ENCODE measurements around the gene STK32C.
"Not testable (repeated sequence)": the region's sequence is repeated elsewhere in the genome, so short reads cannot be mapped to it uniquely, and the experiment has no call there.

Gene STK32C

DNA sequence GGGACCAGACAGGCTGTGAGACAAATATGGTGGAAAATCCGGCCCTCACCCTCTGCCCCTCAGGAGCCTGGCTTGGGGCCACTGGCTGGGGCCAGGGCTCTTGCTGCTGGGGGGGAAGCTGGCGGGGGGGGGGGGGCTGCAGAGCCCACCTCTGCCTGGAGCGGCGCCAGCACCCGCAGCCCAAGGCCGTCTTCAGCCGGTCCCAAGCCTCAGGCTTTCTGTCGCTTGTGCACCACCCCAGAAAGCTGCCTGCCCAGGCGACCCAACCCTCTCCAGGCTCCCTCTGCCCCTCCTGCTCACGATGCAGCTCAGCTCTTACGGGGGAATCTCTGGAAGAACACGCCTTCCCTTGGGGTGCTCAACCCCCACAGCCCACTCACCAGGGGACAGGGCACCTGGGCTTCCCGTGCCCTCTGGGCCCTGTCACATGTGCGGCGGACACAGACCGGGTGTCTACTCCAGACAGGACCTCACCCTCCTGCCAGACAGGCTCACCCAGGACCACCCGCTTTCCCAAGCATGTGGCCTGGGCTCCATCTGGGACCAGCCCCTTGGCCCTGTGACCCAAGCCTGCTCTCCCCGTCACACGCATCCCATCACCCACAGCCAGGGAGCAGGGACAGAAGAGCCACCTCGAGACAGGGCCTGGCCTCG lies 77.1 kb downstream of the STK32C start:
- no peak for DNase-seq (ENCODE audit: low read depth)

DNA sequence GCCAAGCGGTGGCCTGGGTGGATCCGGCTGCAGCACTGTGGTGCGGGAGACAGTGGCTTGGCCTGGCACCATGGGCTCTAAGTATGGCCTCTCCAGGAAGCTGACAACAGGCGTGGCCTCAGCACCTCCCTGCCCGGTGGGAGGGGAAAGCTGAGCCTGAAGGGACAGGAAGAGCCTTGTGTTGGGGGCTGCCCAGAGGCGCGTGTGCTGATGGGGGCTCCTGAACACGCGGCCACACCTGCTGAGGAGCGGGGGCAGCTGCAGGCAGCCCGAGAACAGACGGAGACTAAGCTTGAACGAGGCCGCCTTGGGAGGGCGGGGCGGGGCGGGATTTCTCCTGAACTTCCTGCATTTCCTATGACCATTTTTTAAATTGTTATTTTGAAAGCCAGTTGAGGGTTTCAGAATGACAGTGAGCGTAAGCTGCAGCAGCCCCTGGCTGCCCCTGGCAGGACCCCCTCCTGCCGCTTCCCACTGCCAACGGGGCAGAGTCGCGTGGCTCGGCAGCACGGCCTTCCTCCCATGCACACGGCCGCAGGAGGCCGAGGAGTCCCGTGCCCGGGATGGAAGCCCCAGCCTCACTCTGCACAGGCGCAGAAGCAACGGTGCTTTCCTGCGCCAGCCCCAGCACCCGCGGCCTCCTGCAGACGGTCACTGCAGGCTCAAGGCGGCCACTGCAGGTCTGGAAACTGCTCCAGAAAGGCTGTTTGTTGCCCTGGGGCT lies 77.8 kb downstream of the STK32C start:
- DNase-seq (ENCODE audit: low read depth) = peak; percentile 31

DNA sequence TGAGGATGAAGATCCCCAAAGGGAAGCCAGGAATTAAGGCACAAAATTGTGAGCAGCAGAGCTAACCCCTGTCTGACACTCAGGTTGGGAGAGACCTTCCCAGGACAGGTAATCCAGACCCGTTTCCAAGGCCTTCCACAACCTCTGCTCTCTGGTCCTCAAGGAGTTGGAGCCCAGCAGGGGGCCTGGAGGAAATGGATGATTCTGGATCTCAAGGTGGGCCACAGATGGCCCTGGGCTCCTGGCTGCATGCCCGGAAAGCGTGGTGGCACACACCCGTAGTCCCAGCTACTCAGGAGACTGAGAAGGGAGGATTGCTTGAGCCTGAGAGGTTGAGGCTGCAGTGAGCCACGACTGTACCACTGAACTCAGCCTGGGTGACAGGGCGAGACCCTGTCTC lies 78.7 kb downstream of the STK32C start:
- no peak for DNase-seq (ENCODE audit: low read depth)

DNA sequence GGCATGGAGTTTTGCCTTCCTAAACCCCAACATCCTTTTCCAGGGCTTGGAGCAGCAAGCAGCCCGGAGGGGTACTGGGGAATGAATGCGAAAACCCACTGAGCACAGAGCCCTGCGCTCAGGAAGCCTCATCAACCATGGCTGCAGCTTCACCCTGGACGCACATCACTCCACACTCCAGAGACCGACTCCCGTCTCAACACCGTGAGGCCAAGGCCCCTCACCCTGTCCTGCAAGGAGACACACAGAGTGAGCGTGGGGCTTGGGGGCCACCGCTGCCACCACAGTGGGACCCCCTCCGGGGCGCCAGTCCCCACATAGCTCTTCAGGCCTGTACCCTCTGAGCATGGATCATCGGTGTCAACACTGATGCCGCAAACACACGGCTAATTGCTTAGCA lies 79.1 kb downstream of the STK32C start:
- no peak for DNase-seq (ENCODE audit: low read depth)

DNA sequence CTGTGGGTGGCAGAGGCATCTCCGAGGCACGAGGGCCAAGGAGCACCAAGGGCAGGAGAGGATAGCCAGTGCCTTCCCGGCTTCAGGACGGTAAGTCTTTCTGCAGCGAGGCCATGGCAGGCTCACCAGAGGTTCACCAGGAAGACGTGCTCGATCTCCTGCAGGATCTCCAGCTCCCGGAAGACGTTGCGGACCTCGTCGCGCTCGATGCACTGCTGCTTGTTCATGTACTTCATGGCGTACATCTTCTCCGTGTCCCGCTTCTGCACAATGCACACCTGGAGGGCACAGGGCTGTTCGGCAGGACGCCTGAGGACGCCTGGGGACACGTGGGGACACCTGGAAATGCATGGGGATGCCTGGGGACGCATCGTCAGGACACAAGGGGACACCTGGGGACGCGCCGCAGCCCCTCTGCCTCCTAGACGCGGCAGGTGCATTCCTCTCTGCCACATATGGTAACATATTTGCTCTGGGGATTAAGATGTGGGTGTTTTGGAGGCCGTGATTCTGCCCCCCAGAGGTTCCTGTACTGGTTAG lies 79.8 kb downstream of the STK32C start:
- DNase-seq (ENCODE audit: low read depth) = no peak

DNA sequence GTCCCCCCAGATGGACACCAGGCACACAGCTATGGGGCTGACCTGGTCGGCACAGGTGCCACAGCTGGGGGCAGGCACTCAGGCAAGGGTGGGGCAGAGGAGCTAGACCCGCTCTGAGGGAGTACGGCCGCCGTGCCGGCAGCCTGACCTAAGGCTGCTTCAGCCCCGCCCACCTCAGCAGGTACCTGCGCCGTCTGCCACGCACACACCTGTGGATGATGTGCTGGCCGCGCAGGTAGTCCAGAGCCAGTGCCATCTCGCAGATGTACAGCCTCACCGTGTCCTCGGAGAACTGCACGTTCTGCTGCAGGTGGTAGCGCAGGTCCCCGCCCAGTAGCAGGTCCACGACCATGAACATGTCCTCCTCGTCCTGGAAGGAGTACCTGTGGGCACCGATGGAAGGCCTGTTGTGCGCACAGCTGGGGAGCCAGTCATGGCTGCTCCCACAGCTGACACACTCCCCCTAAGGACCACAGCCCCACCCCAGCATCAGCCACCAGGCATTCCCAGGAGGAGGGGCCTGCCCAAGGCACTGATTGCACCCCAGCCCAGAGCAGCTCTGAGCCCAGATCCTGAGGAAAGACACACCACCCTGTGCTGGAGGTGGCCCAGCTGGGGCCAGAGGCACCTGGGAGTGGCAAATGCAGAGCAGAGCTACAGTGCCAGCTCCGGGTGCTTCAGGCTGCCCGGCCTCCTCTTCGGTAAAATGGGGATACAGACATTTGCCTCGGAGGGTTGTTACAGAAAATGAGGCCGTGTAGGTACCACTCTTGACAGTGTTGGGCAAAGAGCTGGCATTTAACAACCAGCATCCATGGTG lies 81.0 kb downstream of the STK32C start:
- DNase-seq (ENCODE audit: low read depth) = no peak

DNA sequence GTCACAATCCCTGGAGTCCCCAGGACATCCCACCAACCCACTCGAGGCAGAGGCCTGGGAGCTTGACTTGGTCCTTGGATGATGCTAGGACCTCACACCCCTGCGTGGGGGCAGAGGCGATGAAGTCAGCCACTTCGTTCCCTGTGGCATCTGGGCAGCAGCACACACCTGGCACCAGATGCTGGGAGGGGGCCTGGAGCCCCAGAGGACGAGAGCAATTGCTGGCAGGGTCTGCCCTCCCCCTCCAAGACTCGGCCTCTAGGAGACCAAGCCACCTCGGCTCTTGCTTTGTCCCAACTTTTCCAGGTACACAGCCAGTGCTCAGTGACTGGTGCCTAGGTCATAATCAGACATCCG lies 81.9 kb downstream of the STK32C start:
- DNase-seq (ENCODE audit: low read depth) = no peak

DNA sequence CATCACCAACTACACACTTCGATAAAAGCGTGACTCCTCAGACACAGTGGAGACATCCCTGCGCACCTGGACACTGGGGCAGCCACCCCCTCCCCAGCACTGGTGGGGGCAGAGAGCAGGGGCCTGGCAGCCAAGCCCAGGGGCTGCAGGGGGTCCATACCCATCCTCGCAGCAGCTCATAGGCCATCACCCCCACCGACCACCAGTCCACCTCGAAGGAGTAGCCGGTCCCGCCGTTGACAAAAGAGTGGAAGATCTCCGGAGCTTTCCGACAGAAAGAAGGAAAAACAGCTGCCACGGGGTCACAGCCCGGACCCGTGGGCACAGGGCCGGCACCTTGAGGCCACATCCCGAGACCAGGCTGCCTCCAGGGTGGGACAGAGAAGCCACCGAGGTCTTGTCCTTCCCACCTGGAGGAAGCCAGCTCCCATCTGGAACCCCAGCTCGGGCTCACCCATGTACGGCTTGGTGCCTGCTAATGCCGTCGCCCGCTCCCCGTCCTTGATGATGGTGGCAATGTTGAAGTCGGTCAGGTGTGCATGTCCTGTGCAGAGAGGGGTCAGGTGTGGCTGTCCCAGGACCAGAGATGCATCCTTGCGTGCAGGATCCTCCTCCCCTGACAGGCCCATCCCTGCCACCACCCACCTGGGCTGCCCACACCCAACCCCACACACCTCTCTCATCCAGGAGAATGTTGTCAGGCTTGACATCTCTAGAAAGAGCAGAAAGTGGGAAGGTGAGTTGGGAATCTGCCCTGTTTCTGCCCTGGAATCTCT lies 82.5 kb downstream of the STK32C start:
- DNase-seq (ENCODE audit: low read depth) = no peak

DNA sequence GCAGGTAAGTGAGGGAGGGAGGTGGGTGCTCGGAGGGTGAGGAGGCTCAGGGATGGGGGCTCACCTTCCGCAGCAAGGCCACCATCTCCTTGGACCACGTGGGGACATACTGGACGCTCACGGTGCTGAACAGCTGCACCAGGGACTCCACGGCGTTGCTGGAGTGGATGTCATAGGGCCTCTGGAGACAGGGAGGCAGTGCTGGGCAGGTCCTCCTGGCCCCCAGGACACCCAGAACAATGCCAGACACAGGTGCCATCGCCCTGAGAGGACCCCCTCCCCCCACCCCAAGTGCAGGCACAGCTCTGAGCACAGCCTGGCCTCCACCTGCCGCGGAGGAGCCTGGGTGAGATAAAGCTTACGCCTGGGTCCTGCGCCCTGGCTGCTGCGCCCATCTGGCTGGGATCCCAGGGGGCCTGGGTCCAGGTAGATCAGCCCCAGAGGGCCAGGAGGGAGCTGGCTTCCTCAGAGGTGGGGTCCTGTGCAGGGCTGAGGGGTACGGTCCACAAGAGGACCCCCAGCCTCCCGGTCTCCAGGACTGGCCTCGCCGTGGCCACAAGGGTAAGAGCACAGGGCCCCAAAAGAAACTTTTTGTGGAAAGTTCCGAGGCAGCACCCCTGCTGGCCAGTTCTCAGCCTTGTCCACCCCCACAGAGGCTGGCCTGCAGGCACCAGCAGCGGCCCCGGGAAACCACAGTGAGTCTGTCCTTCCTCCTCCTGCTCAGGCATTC lies 83.2 kb downstream of the STK32C start:
- DNase-seq (ENCODE audit: low read depth) = no peak

DNA sequence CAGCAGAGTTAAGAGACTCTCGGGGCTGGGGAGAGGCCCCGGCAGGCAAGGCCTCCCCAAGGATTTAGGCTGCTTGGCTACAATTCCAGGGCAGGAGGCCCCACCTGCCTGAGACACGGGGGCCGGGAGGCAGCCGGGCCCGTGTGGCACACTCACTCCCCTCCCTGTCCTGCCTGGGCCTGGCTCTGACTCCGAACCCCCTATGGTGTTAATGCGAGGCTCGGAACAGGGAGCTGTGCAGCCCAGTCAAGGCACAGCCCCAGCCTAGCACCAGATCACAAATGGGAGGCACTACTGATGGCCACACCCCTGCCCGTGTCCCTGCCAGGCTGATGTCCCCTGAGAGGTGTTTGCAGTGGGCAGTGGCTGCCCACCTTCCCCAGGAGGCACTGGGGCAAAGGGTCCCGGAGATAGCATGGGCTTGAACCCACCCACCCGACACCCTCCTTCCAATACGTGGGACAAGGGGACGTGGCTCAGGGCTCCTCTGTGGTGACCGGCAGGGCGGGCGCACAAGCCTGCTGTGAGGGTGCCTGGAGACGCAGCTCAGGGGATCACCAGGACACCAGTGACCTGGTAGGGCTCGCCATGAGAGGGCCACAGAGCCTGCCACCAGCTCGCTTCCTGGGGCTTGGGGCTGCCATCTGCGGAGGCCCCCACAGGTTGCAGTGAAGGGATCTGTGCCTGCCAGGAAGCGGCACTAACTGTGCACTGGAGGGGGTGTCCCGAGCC lies 84.0 kb downstream of the STK32C start:
- no peak for DNase-seq (ENCODE audit: low read depth)

DNA sequence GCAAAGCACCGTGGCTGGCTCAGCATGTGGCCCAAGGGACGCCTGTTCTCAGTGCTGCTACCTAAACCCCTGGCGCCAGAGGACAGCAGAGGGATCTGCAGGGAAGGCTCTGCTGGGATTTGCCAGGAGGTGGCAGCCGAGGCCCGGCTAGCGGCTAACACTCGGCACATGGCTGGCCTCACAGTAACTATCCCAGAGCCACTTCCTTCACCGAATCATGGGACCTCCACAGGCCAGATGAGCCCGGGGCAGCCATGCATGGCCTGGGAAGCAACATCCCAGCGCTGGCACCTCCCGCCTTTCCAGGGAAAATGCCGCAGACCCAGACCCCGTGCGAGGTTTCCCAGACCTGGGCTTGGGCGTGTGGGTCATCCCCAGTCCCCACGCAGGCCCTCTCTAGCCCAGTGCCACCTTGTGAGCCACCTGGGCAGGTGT lies 84.6 kb downstream of the STK32C start:
- DNase-seq (ENCODE audit: low read depth) = peak; percentile 53

DNA sequence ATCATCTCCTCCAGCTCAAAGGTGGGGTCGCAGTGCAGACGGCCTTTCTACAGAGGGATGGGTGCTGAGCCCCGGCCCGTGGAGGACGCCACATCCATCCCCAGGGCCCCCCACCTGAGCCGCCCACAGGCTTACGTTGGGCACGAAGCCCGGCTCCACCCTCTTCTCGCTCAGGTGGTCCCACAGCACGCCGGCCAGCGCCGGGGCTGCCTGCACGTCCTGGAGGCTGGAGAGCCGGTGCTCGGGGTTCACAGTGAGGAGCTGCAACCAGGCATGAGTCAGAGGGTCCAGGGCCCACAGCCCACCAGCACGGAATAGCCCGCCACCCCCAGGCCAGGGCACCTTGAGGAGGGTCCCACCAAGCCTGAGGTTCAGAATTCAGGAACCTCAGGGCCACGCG lies 85.0 kb downstream of the STK32C start:
- DNase-seq (ENCODE audit: low read depth) = no peak

DNA sequence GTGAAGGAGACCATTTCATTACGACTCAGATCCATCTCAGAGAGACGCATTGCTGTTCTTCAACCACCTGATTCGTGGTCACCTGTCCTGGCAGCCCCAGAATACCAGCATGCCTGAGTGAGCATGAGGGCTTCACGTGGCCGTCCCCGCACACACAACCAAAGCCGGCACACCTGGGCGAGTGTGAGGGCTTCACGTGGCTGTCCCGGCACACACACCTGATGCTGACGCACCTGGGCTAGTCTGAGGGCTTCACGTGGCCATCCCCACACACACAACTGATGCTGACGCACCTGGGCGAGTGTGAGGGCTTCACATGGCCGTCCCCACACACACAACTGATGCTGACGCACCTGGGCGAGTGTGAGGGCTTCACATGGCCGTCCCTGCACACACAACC lies 86.8 kb downstream of the STK32C start:
- not testable (repeated sequence) for DNase-seq (ENCODE audit: low read depth)

DNA sequence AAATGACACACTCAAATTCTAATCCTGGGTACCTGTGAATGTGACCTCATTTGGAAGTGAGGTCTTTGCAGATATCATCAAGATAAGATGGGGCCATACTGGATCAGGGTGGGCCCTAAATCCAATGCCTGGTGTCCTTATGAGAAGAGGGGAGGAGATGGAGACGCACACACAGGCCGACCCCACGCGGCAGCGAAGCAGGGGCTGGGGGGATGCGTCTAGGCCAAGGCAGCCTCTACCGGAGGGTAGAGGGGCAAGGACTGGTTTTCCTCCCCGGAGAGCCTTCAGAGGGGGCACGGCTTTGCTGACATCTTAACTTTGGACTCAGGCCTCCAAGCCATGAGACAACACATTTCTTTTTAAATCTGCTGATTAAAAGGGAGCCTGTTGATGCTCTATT lies 87.7 kb downstream of the STK32C start:
- no peak for DNase-seq (ENCODE audit: low read depth)

DNA sequence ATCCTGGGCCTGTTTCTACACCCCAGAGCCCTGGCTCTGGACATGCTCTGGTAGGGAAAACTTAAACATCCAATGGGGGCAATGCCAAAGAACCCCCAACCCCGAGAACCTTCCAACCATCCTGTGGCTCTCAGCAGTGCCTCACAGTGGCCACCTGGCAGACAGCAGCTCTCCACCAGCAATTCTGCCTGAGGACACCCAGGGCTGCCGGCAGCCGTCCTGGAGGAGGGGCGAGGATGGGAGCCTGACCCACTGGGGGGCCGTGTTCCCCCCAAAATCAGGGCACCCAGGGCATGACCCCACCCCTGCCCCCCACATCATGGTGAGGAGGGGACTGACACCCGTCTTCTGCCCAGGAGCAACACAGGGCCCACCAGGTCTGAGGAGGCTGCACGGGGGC lies 88.3 kb downstream of the STK32C start:
- DNase-seq (ENCODE audit: low read depth) = no peak

DNA sequence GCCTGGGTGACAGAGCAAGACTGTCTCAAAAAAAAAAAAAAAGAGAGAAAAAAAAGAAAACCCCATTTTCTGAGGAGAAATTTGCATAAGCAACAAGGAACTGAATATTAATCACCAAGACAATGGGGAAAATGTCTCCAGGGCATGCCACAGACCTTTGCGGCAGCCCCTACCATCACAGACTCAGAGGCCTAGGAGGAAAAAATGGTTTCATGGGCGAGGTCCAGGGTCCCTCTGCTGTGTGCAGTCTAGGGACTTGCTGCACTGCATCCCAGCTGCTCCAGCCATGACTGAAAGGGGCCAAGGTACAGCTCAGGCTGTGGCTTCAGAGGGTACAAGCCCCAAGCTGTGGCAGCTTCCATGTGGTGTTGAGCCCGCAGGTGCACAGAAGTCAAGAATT lies 91.3 kb downstream of the STK32C start:
- not testable (repeated sequence) for DNase-seq (ENCODE audit: low read depth)

DNA sequence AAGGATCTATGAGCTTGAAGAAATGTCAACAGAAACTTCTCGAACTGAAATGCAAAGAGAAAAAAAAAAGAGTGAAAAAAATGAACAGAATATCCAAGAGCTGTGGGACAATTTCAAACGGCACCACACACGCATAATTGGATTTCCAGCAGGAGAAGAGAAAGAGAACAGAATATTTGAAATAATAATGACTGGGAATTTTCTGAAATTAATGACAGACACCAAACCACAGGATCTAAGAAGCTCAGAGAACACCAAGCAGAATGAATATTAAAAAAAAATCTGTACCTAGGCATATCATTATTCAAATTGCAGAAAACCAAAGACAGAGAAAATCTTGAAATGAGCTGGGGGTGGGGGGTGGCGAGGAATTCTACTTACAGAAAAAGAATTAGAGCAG lies 93.8 kb downstream of the STK32C start:
- DNase-seq (ENCODE audit: low read depth) = no peak

DNA sequence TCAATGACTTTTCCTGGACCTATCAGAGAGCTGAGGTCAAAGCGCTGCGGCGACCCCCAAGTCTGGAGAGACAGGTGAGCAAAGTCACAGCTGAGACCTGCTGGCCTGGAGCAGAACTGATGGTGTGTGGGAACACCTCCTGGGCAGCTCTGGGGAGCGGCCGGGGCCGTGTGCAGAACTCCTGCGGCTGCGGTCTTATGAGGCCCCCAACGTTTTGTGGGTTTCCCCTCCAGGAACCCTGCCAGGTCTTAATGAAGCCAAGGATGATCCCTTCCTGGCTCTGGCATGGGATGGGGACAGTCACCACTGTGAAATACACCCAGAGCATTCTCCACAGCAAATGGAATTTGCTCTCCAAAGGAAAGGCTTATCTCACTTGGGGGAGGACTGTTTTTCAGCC lies 94.9 kb downstream of the STK32C start:
- DNase-seq (ENCODE audit: low read depth) = no peak

DNA sequence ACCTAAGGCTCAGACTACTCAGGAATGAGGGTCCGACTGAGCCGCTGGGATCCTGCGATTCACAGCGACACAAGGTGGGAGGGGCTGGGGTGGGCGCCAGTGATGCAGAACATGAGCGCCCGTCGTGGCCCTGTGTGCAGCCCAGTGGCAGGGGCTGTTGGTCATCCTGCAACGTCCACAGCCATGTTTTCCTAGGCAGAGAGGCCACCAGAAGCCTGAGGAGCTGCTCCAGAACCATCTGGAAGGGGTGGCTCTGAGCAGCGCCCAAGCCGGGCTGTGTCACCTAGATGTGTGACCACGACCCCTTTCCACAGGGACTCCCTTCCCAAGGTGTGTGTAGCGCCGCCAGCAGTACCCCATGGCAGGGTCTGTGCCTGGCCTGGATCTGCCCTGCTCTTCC lies 96.5 kb downstream of the STK32C start:
- DNase-seq (ENCODE audit: low read depth) = no peak

DNA sequence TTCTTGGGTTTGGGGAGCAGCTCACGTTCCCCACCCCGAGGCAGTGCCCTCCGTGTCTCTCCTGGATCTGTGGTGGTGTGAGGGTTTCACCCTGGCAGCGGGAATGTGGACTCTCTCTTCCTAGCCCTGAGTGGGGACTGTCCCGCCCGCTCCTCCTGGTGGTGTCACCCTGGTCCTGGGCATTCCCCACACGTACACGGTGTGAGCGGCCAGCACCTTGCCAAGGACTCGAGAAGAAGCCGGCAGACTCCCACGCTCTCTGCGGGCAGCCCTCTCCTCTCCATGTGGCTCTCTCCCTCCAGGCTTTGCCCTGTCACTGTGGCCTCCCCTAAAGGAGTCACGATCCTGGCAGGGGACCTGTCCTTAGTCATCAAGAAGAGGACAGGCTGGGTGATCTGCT lies 97.0 kb downstream of the STK32C start:
- DNase-seq (ENCODE audit: low read depth) = no peak

Data from amniotic epithelial cell (primary cell).